Measurements from ENCODE around the gene DCC. TPM values are rescaled to one million over a fixed set of nuclear protein-coding genes. Genes with fewer than 3 reads are reported as not detected.

The DCC gene
- total and polyA plus RNA-seq, 11 donors, result 0.02 TPM; not detected in 10

GRCh38 chr18:53153800-53154199 lies 813.8 kb downstream of the DCC start:
- no peak for DNase-seq
- intact Hi-C loops (cut with DNase I), result no loop called here

GRCh38 chr18:53165770-53166169 lies 825.8 kb downstream of the DCC start:
- DNase-seq (no peak), ATAC-seq (no peak)
- intact Hi-C loops (cut with DNase I), result no loop called here
- Histone ChIP-seq H3K4me1 (no peaks in the 10 kb centered on the region), H3K27me3 (no peaks in the 10 kb centered on the region), H3K4me3 (no peak overlapping the region), H3K27ac (no peak overlapping the region), H3K36me3 (no peaks in the 10 kb centered on the region), H3K9me3 (no peaks in the 10 kb centered on the region)
- WGBS, 4 donors, result 63 to 78% (median 73%) methylated on average over 1 of the region's 1 CpG
- TF ChIP-seq CTCF (IDR thresholded peaks at IDR 0.05), result no peak
- no peak for TF ChIP-seq POLR2A (IDR thresholded peaks at IDR 0.05)

More at GRCh38 chr18:53153800-53154199, 813.8 kb downstream of the DCC start:
- WGBS, 4 donors, result 75 to 84% (median 81%) methylated on average over 5 of the region's 5 CpGs
- no peak overlapping the region for H3K4me3 ChIP-seq
- no peak for TF ChIP-seq CTCF (IDR thresholded peaks at IDR 0.05)
- no peak for TF ChIP-seq POLR2A (IDR thresholded peaks at IDR 0.05)
- no peaks in the 10 kb centered on the region for H3K9me3 ChIP-seq
- ATAC-seq, result no peak
- H3K27me3 ChIP-seq, result no peaks in the 10 kb centered on the region
- no peaks in the 10 kb centered on the region for H3K36me3 ChIP-seq
- H3K27ac ChIP-seq, result no peak overlapping the region
- H3K4me1 ChIP-seq, result no peaks in the 10 kb centered on the region

GRCh38 chr18:53169346-53169745 lies 829.3 kb downstream of the DCC start:
- ATAC-seq (no peak), DNase-seq (no peak)
- H3K4me1 ChIP-seq, result no peaks in the 10 kb centered on the region
- H3K27me3 ChIP-seq, result no peaks in the 10 kb centered on the region
- no peaks in the 10 kb centered on the region for H3K36me3 ChIP-seq
- TF ChIP-seq POLR2A (IDR thresholded peaks at IDR 0.05) (no peak), CTCF (IDR thresholded peaks at IDR 0.05) (no peak)
- 77 to 80% (median 77%) methylated on average over 5 of the region's 5 CpGs for WGBS, 4 donors
- no peak overlapping the region for H3K4me3 ChIP-seq
- no peak overlapping the region for H3K27ac ChIP-seq
- no peaks in the 10 kb centered on the region for H3K9me3 ChIP-seq
- intact Hi-C loops (cut with DNase I), result no loop called here

- H3K9me3 ChIP-seq, result no peaks in the 10 kb centered on the region
- ATAC-seq (no peak), DNase-seq (no peak)
- H3K27me3 ChIP-seq, result no peaks in the 10 kb centered on the region
- no peaks in the 10 kb centered on the region for H3K4me1 ChIP-seq
- TF ChIP-seq POLR2A (IDR thresholded peaks at IDR 0.05) (no peak), CTCF (IDR thresholded peaks at IDR 0.05) (no peak)
- intact Hi-C loops (cut with DNase I), result no loop called here
- no peaks in the 10 kb centered on the region for H3K36me3 ChIP-seq
- no peak overlapping the region for H3K4me3 ChIP-seq
- 37 to 50% (median 44%) methylated on average over 3 of the region's 3 CpGs for WGBS, 4 donors
- no peak overlapping the region for H3K27ac ChIP-seq
Measured at GRCh38 chr18:53191634-53192033, 851.6 kb downstream of the DCC start.
